ENCODE measurements around the gene SOX4. TPM values are rescaled to one million over a fixed set of nuclear protein-coding genes. Genes with fewer than 3 reads are reported as not detected.

Gene SOX4
- total RNA-seq, 1 donor from 2014 or later = 36.6 TPM

DNA sequence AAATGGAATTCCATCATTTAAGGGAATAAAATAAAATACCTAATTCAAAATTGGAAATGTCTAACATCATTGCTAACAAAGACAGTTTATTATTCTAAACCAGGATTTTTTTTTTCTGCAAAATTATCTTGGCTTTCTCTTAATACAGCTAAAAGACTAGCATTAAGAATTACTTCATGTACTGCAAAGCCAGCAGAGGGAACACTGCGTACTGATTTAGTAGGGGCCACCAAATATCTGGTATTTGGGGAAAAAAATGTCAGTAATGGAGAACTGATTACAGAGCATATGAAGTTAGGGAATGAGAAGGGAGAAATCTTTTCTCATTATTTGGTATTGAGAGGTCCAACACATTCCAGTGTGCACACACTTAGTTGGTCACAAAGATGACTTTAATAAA lies 3.2 kb upstream of the SOX4 start:
- DNase-seq (ENCODE audit: low read depth) (no peak), FAIRE-seq (no peak)
- TF ChIP-seq, protein P1, sequence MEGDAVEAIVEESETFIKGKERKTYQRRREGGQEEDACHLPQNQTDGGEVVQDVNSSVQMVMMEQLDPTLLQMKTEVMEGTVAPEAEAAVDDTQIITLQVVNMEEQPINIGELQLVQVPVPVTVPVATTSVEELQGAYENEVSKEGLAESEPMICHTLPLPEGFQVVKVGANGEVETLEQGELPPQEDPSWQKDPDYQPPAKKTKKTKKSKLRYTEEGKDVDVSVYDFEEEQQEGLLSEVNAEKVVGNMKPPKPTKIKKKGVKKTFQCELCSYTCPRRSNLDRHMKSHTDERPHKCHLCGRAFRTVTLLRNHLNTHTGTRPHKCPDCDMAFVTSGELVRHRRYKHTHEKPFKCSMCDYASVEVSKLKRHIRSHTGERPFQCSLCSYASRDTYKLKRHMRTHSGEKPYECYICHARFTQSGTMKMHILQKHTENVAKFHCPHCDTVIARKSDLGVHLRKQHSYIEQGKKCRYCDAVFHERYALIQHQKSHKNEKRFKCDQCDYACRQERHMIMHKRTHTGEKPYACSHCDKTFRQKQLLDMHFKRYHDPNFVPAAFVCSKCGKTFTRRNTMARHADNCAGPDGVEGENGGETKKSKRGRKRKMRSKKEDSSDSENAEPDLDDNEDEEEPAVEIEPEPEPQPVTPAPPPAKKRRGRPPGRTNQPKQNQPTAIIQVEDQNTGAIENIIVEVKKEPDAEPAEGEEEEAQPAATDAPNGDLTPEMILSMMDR (IDR thresholded peaks at IDR 0.05; ENCODE audit: insufficient read depth, low read length, severe bottlenecking) = no peak
- Histone ChIP-seq H3K36me3 (ENCODE audit: control insufficient read depth, insufficient read depth, low read length) (no peaks in the 10 kb centered on the region), H3K27me3 (ENCODE audit: control insufficient read depth, insufficient read depth, low read length) (no peaks in the 10 kb centered on the region), H3K4me3 (ENCODE audit: low read depth, low read length) (no peak overlapping the region)

DNA sequence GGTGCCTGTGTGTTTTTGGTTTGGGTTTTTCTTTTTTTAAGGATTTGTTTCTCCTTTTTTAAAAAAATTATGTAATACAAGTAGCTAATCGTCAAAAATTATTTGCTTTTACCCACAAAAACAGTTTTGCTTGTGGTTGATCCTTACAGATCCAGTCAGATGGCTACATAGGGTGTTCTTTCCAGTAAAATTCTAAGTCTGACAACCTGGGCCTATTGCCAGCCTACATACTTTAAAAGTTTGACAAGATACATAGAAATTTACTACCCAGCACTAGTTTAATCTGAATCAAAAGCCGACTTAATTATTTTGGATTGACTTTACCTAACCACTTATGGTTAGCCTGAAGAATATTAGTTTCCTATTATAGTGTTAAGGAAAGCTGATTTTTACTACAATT lies 2.1 kb upstream of the SOX4 start:
- Histone ChIP-seq H3K36me3 (ENCODE audit: control insufficient read depth, insufficient read depth, low read length) (no peaks in the 10 kb centered on the region), H3K4me3 (ENCODE audit: low read depth, low read length) (no peak overlapping the region), H3K27me3 (ENCODE audit: control insufficient read depth, insufficient read depth, low read length) (no peaks in the 10 kb centered on the region)
- no peak for DNase-seq (ENCODE audit: low read depth)
- TF ChIP-seq, protein P1 (IDR thresholded peaks at IDR 0.05; ENCODE audit: insufficient read depth, low read length, severe bottlenecking) = no peak
- no peak for FAIRE-seq

DNA sequence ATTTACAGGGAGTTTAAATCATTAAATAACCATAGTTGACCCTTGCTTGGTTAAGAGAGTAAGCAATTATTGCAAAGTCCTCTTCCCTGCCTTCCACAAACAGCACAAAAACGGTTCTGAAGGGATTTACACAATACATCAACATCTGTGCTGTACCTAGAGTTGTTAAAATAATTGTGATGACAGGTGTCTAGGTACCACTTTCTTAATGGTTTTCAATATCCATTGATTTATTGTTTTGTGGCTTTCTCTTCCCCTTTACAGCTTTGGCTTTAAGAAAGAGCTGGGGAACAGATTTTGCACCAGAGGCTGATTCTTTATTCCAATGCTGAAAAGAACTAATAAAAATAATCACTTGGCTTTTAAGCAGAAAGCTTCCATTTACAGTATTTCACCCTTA lies 598 bp upstream of the SOX4 start:
- FAIRE-seq = no peak

GRCh38 chr6:21593927-21594415 lies 420 bp downstream of the SOX4 start:
- H3K36me3 ChIP-seq (ENCODE audit: control insufficient read depth, insufficient read depth, low read length) = no peaks in the 10 kb centered on the region
- TF ChIP-seq, protein P1 (IDR thresholded peaks at IDR 0.05; ENCODE audit: insufficient read depth, low read length, severe bottlenecking) = no peak
- H3K4me3 ChIP-seq (ENCODE audit: low read depth, low read length) = peak overlapping the region; percentile 98
- no peak for FAIRE-seq
- DNase-seq (ENCODE audit: low read depth) = no peak
- no peaks in the 10 kb centered on the region for H3K27me3 ChIP-seq (ENCODE audit: control insufficient read depth, insufficient read depth, low read length)

More for the DNA sequence above, 598 bp upstream of the SOX4 start:
- peak overlapping the region; percentile 11 for H3K4me3 ChIP-seq (ENCODE audit: low read depth, low read length)
- no peaks in the 10 kb centered on the region for H3K36me3 ChIP-seq (ENCODE audit: control insufficient read depth, insufficient read depth, low read length)
- TF ChIP-seq, protein P1 (IDR thresholded peaks at IDR 0.05; ENCODE audit: insufficient read depth, low read length, severe bottlenecking) = no peak
- H3K27me3 ChIP-seq (ENCODE audit: control insufficient read depth, insufficient read depth, low read length) = no peaks in the 10 kb centered on the region
- DNase-seq (ENCODE audit: low read depth) = no peak

- TF ChIP-seq, protein P1 (IDR thresholded peaks at IDR 0.05; ENCODE audit: insufficient read depth, low read length, severe bottlenecking) = no peak
- Histone ChIP-seq H3K36me3 (ENCODE audit: control insufficient read depth, insufficient read depth, low read length) (no peaks in the 10 kb centered on the region), H3K27me3 (ENCODE audit: control insufficient read depth, insufficient read depth, low read length) (no peaks in the 10 kb centered on the region), H3K4me3 (ENCODE audit: low read depth, low read length) (peak overlapping the region; percentile 98)
- FAIRE-seq (no peak), DNase-seq (ENCODE audit: low read depth) (no peak)
These were observed 1.1 kb downstream of the SOX4 start for GRCh38 chr6:21594416-21595281.

All from bronchial epithelial cell (primary cell).